ENCODE data around the gene PRIM2. TPM values are rescaled to one million over a fixed set of nuclear protein-coding genes. Genes with fewer than 3 reads are reported as not detected.
"Not testable (repeated sequence)": the region's sequence is repeated elsewhere in the genome, so short reads cannot be mapped to it uniquely, and the experiment has no call there.

PRIM2 gene
- total RNA-seq, 1 experiment from 2014 or later = 45.2 TPM

DNA sequence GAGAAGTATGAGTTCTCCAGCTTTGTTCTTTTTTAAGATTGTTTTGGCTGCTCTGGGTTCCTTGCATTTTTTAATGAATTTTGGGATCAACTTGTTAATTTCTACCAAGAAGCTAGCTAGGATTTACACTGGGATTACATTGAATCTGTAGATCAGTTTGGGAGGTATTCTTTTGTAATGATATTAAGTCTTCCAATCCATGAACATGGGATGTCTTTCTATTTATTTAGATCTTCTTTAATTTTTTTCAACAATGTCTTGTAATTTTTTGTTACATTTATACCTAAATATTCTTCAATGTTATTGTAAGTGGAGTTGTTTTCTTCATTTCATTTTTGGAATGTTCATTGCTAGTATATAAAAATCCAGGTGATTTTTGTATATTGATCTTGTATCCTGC, 12.5 kb downstream of the PRIM2 start:
- CTCF ChIA-PET = no interaction called here
- TF ChIP-seq EZH2 (IDR thresholded peaks at IDR 0.05; ENCODE audit: borderline replicate concordance, low read depth, low read length, poor library complexity, severe bottlenecking) = no peak
- TF ChIP-seq, protein P1, sequence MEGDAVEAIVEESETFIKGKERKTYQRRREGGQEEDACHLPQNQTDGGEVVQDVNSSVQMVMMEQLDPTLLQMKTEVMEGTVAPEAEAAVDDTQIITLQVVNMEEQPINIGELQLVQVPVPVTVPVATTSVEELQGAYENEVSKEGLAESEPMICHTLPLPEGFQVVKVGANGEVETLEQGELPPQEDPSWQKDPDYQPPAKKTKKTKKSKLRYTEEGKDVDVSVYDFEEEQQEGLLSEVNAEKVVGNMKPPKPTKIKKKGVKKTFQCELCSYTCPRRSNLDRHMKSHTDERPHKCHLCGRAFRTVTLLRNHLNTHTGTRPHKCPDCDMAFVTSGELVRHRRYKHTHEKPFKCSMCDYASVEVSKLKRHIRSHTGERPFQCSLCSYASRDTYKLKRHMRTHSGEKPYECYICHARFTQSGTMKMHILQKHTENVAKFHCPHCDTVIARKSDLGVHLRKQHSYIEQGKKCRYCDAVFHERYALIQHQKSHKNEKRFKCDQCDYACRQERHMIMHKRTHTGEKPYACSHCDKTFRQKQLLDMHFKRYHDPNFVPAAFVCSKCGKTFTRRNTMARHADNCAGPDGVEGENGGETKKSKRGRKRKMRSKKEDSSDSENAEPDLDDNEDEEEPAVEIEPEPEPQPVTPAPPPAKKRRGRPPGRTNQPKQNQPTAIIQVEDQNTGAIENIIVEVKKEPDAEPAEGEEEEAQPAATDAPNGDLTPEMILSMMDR (conservative IDR thresholded peaks at IDR 0.05; ENCODE audit: low read depth, low read length) = no peak
- no peak overlapping the region for H3K4me3 ChIP-seq (ENCODE audit: low read depth, low read length, poor library complexity, severe bottlenecking)
- no TSS peak for BruUV-seq (replicated peaks)
- no peak overlapping the region for H3K27ac ChIP-seq (ENCODE audit: low read depth, low read length, poor library complexity, severe bottlenecking)
- intact Hi-C loops (cut with micrococcal nuclease; ENCODE audit: unreplicated experiment) = no loop called here
- POLR2A ChIA-PET (ENCODE audit: low non-redundant PET) = no interaction called here
- no peaks in the 10 kb centered on the region for H3K27me3 ChIP-seq (replicated peaks; ENCODE audit: insufficient read depth, low read depth, low read length, poor library complexity)
- H3K36me3 ChIP-seq (ENCODE audit: insufficient read depth, low read length, poor library complexity, severe bottlenecking) = peaks cover 85% of the 10 kb centered on the region
- no peak for DNase-seq (ENCODE audit: low spot score)
- no peaks in the 10 kb centered on the region for H3K4me1 ChIP-seq (ENCODE audit: insufficient read depth, low read length, poor library complexity, severe bottlenecking)
- peaks cover 40% of the 10 kb centered on the region for H3K9me3 ChIP-seq (ENCODE audit: low read depth, low read length, poor library complexity, severe bottlenecking)

DNA sequence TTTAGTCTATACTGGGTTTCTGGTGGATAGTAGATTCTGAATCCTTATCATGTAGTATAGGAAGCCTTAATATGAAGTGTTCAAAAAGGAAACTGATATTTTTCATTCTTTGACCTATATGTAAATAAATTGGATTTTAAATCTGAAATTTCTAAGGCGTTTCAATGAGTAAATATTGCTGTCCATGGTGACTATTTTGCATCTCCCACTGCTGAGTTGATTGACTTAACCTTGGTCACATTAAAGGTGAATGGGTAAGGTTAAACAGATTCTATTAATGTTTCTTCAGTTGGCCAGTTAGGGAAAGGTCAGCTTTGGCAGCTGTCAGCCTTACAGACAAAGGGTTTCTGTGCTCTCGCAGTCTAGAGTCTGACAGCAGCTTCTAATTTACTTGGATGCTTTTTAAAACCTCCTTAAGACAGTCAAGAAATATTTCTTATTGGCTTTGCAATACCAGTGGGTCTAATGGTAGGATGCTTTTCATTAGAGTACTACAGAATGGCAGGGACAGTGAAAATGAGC, 24.8 kb downstream of the PRIM2 start:
- H3K4me3 ChIP-seq (ENCODE audit: low read depth, low read length, poor library complexity, severe bottlenecking) = no peak overlapping the region
- H3K27ac ChIP-seq (ENCODE audit: low read depth, low read length, poor library complexity, severe bottlenecking) = no peak overlapping the region
- BruUV-seq (replicated peaks) = no TSS peak
- no peaks in the 10 kb centered on the region for H3K9me3 ChIP-seq (ENCODE audit: low read depth, low read length, poor library complexity, severe bottlenecking)
- no peak for DNase-seq (ENCODE audit: low spot score)
- ChIA-PET CTCF (no interaction called here), POLR2A (ENCODE audit: low non-redundant PET) (no interaction called here)
- no peak for TF ChIP-seq EZH2 (IDR thresholded peaks at IDR 0.05; ENCODE audit: borderline replicate concordance, low read depth, low read length, poor library complexity, severe bottlenecking)
- TF ChIP-seq, protein P1 (conservative IDR thresholded peaks at IDR 0.05; ENCODE audit: low read depth, low read length) = no peak
- intact Hi-C loops (cut with micrococcal nuclease; ENCODE audit: unreplicated experiment) = no loop called here
- no peaks in the 10 kb centered on the region for H3K4me1 ChIP-seq (ENCODE audit: insufficient read depth, low read length, poor library complexity, severe bottlenecking)
- H3K27me3 ChIP-seq (replicated peaks; ENCODE audit: insufficient read depth, low read depth, low read length, poor library complexity) = no peaks in the 10 kb centered on the region
- no peaks in the 10 kb centered on the region for H3K36me3 ChIP-seq (ENCODE audit: insufficient read depth, low read length, poor library complexity, severe bottlenecking)

- H3K4me3 ChIP-seq (ENCODE audit: low read depth, low read length, poor library complexity, severe bottlenecking); H3K9me3 ChIP-seq (ENCODE audit: low read depth, low read length, poor library complexity, severe bottlenecking); BruUV-seq (replicated peaks); H3K27ac ChIP-seq (ENCODE audit: low read depth, low read length, poor library complexity, severe bottlenecking); H3K4me1 ChIP-seq (ENCODE audit: insufficient read depth, low read length, poor library complexity, severe bottlenecking); DNase-seq (ENCODE audit: low spot score); intact Hi-C loops (cut with micrococcal nuclease; ENCODE audit: unreplicated experiment); H3K27me3 ChIP-seq (replicated peaks; ENCODE audit: insufficient read depth, low read depth, low read length, poor library complexity); H3K36me3 ChIP-seq (ENCODE audit: insufficient read depth, low read length, poor library complexity, severe bottlenecking); POLR2A ChIA-PET (ENCODE audit: low non-redundant PET); CTCF ChIA-PET: not testable (repeated sequence)
Measured at GRCh38 chr6:57343342-57343741, 25.9 kb downstream of the PRIM2 start.

DNA sequence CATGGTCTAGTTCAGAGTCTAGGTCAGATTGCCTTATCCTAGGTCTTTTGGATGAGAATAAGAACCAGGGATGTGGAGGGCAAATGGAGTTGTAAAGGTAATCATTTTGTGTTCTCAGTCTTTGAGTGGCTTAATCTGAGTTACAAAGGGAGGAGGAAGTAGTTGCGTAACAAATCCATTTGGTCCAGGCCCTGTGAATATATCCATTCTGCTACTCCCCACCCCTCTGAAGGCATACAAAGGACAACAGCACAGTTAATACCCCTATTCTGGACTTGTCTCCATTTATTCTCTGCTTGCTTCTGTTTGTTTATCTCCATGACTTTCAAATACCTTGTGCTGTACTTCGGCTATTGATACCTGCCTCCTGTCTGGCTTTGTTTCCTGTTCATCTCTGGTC, 29.3 kb downstream of the PRIM2 start:
- peak; percentile 34 for DNase-seq (ENCODE audit: low spot score)
- H3K4me1 ChIP-seq (ENCODE audit: insufficient read depth, low read length, poor library complexity, severe bottlenecking); intact Hi-C loops (cut with micrococcal nuclease; ENCODE audit: unreplicated experiment); H3K36me3 ChIP-seq (ENCODE audit: insufficient read depth, low read length, poor library complexity, severe bottlenecking); H3K27me3 ChIP-seq (replicated peaks; ENCODE audit: insufficient read depth, low read depth, low read length, poor library complexity); POLR2A ChIA-PET (ENCODE audit: low non-redundant PET); H3K9me3 ChIP-seq (ENCODE audit: low read depth, low read length, poor library complexity, severe bottlenecking); H3K27ac ChIP-seq (ENCODE audit: low read depth, low read length, poor library complexity, severe bottlenecking); BruUV-seq (replicated peaks); H3K4me3 ChIP-seq (ENCODE audit: low read depth, low read length, poor library complexity, severe bottlenecking); CTCF ChIA-PET: not testable (repeated sequence)

DNA sequence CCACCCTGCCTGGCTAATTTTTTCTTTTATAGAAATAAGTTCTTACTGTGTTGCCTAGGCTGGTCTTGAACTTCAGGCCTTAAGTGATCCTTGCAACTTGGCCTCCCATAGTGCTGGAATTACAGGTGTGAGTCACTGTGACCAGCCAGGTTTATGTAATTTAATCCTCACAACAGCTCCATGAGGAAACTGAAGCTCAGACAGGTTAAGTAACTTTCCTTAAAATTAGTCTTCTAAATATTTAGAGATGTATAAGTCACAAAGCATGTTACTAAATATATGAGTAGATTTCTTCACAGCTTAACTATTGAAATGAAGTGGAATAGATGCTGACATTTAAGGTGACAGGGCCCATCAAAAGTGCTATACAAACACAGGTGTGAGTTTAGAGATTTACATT, 30.2 kb downstream of the PRIM2 start:
- H3K4me1 ChIP-seq (ENCODE audit: insufficient read depth, low read length, poor library complexity, severe bottlenecking); CTCF ChIA-PET; H3K4me3 ChIP-seq (ENCODE audit: low read depth, low read length, poor library complexity, severe bottlenecking); H3K9me3 ChIP-seq (ENCODE audit: low read depth, low read length, poor library complexity, severe bottlenecking); BruUV-seq (replicated peaks); DNase-seq (ENCODE audit: low spot score); intact Hi-C loops (cut with micrococcal nuclease; ENCODE audit: unreplicated experiment); H3K36me3 ChIP-seq (ENCODE audit: insufficient read depth, low read length, poor library complexity, severe bottlenecking); H3K27me3 ChIP-seq (replicated peaks; ENCODE audit: insufficient read depth, low read depth, low read length, poor library complexity); H3K27ac ChIP-seq (ENCODE audit: low read depth, low read length, poor library complexity, severe bottlenecking); POLR2A ChIA-PET (ENCODE audit: low non-redundant PET): not testable (repeated sequence)

- H3K27ac ChIP-seq (ENCODE audit: low read depth, low read length, poor library complexity, severe bottlenecking); H3K9me3 ChIP-seq (ENCODE audit: low read depth, low read length, poor library complexity, severe bottlenecking); POLR2A ChIA-PET (ENCODE audit: low non-redundant PET); H3K36me3 ChIP-seq (ENCODE audit: insufficient read depth, low read length, poor library complexity, severe bottlenecking); intact Hi-C loops (cut with micrococcal nuclease; ENCODE audit: unreplicated experiment); H3K4me3 ChIP-seq (ENCODE audit: low read depth, low read length, poor library complexity, severe bottlenecking); H3K27me3 ChIP-seq (replicated peaks; ENCODE audit: insufficient read depth, low read depth, low read length, poor library complexity); BruUV-seq (replicated peaks); CTCF ChIA-PET; H3K4me1 ChIP-seq (ENCODE audit: insufficient read depth, low read length, poor library complexity, severe bottlenecking); DNase-seq (ENCODE audit: low spot score): not testable (repeated sequence)
Measured at GRCh38 chr6:57350443-57350842, 33.0 kb downstream of the PRIM2 start.
